ENCODE data around the gene TXNDC5.

DNA sequence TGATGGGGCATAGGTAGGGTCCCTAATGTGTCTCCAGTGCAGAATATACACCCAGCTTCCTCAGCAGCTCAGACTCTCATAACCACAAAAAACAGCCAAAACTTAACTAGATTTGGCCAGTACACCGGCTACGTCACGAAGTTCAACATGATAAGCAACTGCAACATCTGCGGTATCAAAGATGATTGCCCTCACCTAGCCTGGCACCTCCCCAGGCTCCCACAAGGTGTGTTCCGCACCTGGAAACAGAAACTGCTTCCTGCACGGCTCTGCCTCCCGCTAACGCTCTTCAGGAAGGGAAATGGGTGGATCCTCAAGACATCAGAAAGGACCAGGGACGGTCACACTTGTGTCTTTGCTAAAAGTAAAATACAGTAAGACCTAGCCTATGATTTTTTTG, 9.5 kb downstream of the TXNDC5 start:
- TF ChIP-seq, protein P1, sequence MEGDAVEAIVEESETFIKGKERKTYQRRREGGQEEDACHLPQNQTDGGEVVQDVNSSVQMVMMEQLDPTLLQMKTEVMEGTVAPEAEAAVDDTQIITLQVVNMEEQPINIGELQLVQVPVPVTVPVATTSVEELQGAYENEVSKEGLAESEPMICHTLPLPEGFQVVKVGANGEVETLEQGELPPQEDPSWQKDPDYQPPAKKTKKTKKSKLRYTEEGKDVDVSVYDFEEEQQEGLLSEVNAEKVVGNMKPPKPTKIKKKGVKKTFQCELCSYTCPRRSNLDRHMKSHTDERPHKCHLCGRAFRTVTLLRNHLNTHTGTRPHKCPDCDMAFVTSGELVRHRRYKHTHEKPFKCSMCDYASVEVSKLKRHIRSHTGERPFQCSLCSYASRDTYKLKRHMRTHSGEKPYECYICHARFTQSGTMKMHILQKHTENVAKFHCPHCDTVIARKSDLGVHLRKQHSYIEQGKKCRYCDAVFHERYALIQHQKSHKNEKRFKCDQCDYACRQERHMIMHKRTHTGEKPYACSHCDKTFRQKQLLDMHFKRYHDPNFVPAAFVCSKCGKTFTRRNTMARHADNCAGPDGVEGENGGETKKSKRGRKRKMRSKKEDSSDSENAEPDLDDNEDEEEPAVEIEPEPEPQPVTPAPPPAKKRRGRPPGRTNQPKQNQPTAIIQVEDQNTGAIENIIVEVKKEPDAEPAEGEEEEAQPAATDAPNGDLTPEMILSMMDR (IDR thresholded peaks at IDR 0.05) = no peak
- TF ChIP-seq POLR2A (IDR thresholded peaks at IDR 0.05) = no peak

All from thyroid gland (tissue), 4 donors.